HepG2 (cell line): ENCODE measurements around the gene UQCRC2. TPM values are rescaled to one million over a fixed set of nuclear protein-coding genes. Genes with fewer than 3 reads are reported as not detected.

Experiments
- ATAD3A ChIP-seq: sonication (generic); formaldehyde crosslinking; IDR thresholded peaks from 2 replicates; pipeline ENCODE4 v1.4.0; 2020; ENCODE audit warnings: missing genetic modification reagents
- MAFK ChIP-seq, 2 experiments: IDR thresholded peaks in 1 of 2; conservative IDR thresholded peaks in 1 of 2; 2 replicates each; pipeline ENCODE4 v1.6.1; 2011; ENCODE audit warnings: improper control_type of control experiment in 2 of 2, low read length in 2 of 2
- NCOA1 ChIP-seq: sonication (generic); formaldehyde crosslinking; IDR thresholded peaks from 2 replicates; pipeline ENCODE4 v1.9.0; 2021; ENCODE audit warnings: missing genetic modification reagents
- NFE2L1 ChIP-seq: sonication (generic); formaldehyde crosslinking; IDR thresholded peaks from 2 replicates; pipeline ENCODE4 v1.4.0; 2020; ENCODE audit warnings: missing genetic modification reagents, mild to moderate bottlenecking, borderline replicate concordance
- XBP1 ChIP-seq: sonication (generic); formaldehyde crosslinking; IDR thresholded peaks from 2 replicates; pipeline ENCODE4 v1.5.0; 2020; ENCODE audit warnings: missing genetic modification reagents
- ZNF318 ChIP-seq: sonication (generic); formaldehyde crosslinking; IDR thresholded peaks from 2 replicates; pipeline ENCODE4 v1.4.0; 2020; ENCODE audit warnings: mild to moderate bottlenecking, missing genetic modification reagents
- ZNF564 ChIP-seq: sonication (generic); formaldehyde crosslinking; IDR thresholded peaks from 2 replicates; pipeline ENCODE4 v1.8.1; 2023; ENCODE audit warnings: mild to moderate bottlenecking, missing genetic modification reagents
- polyA plus RNA-seq, 8 experiments: library from polyadenylated mRNA; depleted of rRNA in 3 of 8; stranded (reverse) in 7 of 8; unstranded in 1 of 8; fragments of >200 nt; fragmentation: Illumina TruSeq in 4 of 8; extraction: Trizol in 4 of 8; gene quantifications; 2 replicates each; pipeline versions ENCODE4 v1.2.1 to v1.2.3, GENCODE V29; 2011 to 2016; ENCODE audit warnings: low read depth in 4 of 8, missing spikeins in 1 of 8, mixed read lengths in 1 of 8; ENCODE audit not compliant: insufficient read depth in 1 of 8
- total RNA-seq, 5 experiments: library from RNA; depleted of rRNA; stranded (reverse); fragments of >200 nt; fragmentation: Illumina TruSeq; extraction: Trizol; gene quantifications; 2 replicates each; pipeline ENCODE4 v1.2.3, GENCODE V29; 2016; ENCODE audit warnings: low read depth in 1 of 5
- TF ChIP-seq, protein P1 (sequence below): sonication (generic); formaldehyde crosslinking; IDR thresholded peaks from 2 replicates; pipeline ENCODE4 v1.4.0; 2020; ENCODE audit warnings: mild to moderate bottlenecking, missing genetic modification reagents, borderline replicate concordance
- TF ChIP-seq, protein P2 (sequence below): sonication (generic); formaldehyde crosslinking; IDR thresholded peaks from 2 replicates; pipeline ENCODE4 v1.5.0; 2020; ENCODE audit warnings: missing genetic modification reagents
- TF ChIP-seq, protein P3 (sequence below): sonication (generic); formaldehyde crosslinking; IDR thresholded peaks from 2 replicates; pipeline ENCODE4 v1.4.0; 2020; ENCODE audit warnings: missing genetic modification reagents, borderline replicate concordance

Gene UQCRC2
- total and polyA plus RNA-seq, 2 of the 13 experiments (the other 11 are each of a cell fraction or from before 2014, with no cell fraction given): 442 to 536 TPM

DNA sequence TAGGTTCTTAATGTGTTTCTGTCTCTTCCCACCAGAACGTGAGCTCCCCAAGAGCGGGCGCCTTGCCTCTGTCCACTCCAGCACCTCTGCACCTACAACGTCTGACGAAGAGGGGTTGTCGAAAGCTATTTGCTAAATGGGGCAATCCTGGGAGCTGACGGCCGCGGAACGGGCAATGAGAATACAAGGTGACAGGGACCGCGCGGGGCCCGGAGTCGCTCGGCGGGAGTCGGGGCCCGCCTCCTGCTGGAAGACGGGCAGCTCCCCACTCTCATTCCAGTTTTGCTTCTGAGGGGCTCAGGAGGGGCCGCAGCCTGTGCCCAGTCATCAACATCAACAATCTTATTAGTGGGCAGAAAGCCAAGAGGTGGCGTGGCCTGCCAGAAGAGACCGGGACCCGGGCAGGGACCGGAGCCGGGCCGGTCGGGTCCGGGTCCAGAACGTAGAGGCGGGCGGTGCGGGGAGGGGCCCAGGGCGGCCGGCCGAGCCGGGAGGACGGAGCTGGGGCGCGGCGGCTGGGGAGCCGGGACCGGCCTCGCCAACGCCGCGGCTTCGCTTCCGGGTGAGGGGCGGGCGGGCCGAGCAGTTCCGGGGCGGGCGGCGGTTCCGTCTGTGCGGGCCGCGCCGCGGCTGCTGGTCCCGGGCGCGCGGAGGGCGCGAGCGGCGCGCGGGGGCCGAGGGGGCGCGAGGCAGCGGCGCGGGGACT lies 54.5 kb downstream of the UQCRC2 start, which contains the start of gene MOSMO (continued):
- TF ChIP-seq, protein P1, sequence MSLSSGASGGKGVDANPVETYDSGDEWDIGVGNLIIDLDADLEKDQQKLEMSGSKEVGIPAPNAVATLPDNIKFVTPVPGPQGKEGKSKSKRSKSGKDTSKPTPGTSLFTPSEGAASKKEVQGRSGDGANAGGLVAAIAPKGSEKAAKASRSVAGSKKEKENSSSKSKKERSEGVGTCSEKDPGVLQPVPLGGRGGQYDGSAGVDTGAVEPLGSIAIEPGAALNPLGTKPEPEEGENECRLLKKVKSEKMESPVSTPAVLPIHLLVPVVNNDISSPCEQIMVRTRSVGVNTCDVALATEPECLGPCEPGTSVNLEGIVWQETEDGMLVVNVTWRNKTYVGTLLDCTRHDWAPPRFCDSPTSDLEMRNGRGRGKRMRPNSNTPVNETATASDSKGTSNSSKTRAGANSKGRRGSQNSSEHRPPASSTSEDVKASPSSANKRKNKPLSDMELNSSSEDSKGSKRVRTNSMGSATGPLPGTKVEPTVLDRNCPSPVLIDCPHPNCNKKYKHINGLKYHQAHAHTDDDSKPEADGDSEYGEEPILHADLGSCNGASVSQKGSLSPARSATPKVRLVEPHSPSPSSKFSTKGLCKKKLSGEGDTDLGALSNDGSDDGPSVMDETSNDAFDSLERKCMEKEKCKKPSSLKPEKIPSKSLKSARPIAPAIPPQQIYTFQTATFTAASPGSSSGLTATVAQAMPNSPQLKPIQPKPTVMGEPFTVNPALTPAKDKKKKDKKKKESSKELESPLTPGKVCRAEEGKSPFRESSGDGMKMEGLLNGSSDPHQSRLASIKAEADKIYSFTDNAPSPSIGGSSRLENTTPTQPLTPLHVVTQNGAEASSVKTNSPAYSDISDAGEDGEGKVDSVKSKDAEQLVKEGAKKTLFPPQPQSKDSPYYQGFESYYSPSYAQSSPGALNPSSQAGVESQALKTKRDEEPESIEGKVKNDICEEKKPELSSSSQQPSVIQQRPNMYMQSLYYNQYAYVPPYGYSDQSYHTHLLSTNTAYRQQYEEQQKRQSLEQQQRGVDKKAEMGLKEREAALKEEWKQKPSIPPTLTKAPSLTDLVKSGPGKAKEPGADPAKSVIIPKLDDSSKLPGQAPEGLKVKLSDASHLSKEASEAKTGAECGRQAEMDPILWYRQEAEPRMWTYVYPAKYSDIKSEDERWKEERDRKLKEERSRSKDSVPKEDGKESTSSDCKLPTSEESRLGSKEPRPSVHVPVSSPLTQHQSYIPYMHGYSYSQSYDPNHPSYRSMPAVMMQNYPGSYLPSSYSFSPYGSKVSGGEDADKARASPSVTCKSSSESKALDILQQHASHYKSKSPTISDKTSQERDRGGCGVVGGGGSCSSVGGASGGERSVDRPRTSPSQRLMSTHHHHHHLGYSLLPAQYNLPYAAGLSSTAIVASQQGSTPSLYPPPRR (CRISPR knock-in tag): no peak
- TF ChIP-seq NCOA1 (CRISPR knock-in tag): no peak
- TF ChIP-seq XBP1 (CRISPR knock-in tag): peak; percentile 82; the same call in 1 of the 2 replicates
- TF ChIP-seq ZNF318 (CRISPR knock-in tag): no peak
- TF ChIP-seq, protein P2, sequence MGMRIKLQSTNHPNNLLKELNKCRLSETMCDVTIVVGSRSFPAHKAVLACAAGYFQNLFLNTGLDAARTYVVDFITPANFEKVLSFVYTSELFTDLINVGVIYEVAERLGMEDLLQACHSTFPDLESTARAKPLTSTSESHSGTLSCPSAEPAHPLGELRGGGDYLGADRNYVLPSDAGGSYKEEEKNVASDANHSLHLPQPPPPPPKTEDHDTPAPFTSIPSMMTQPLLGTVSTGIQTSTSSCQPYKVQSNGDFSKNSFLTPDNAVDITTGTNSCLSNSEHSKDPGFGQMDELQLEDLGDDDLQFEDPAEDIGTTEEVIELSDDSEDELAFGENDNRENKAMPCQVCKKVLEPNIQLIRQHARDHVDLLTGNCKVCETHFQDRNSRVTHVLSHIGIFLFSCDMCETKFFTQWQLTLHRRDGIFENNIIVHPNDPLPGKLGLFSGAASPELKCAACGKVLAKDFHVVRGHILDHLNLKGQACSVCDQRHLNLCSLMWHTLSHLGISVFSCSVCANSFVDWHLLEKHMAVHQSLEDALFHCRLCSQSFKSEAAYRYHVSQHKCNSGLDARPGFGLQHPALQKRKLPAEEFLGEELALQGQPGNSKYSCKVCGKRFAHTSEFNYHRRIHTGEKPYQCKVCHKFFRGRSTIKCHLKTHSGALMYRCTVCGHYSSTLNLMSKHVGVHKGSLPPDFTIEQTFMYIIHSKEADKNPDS (CRISPR knock-in tag): no peak
- TF ChIP-seq ATAD3A (CRISPR knock-in tag): no peak
- TF ChIP-seq MAFK (conservative IDR thresholded peaks at IDR 0.05 in 1 of 2, IDR thresholded peaks at IDR 0.05 in 1 of 2; ENCODE audit: low read length in 2 of 2): no peak
- TF ChIP-seq ZNF564 (CRISPR knock-in tag): no peak; the same call in 1 of the 2 replicates
- TF ChIP-seq NFE2L1: no peak
- TF ChIP-seq, protein P3, sequence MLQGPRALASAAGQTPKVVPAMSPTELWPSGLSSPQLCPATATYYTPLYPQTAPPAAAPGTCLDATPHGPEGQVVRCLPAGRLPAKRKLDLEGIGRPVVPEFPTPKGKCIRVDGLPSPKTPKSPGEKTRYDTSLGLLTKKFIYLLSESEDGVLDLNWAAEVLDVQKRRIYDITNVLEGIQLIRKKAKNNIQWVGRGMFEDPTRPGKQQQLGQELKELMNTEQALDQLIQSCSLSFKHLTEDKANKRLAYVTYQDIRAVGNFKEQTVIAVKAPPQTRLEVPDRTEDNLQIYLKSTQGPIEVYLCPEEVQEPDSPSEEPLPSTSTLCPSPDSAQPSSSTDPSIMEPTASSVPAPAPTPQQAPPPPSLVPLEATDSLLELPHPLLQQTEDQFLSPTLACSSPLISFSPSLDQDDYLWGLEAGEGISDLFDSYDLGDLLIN: no peak
